Muscle layer of colon (tissue), 2 donors: ENCODE results near the gene PLB1.
"Not testable (repeated sequence)": the region's sequence is repeated elsewhere in the genome, so short reads cannot be mapped to it uniquely, and the experiment has no call there.

Experiments used
- H3K27ac ChIP-seq: one replicate; pipeline ENCODE4 v1.7.0; 2013; ENCODE audit warnings: low read depth, mild to moderate bottlenecking, low read length, moderate library complexity
- H3K27me3 ChIP-seq, 2 donors: one replicate each; pipeline ENCODE4 v1.7.0; 2013; ENCODE audit warnings: low read length in 2 of 2, mild to moderate bottlenecking in 2 of 2; ENCODE audit not compliant: insufficient read depth in 2 of 2, control insufficient read depth in 1 of 2
- H3K36me3 ChIP-seq: one replicate; pipeline ENCODE4 v1.7.0; 2013; ENCODE audit warnings: mild to moderate bottlenecking, low read length; ENCODE audit not compliant: insufficient read depth
- H3K4me1 ChIP-seq: one replicate; pipeline ENCODE4 v1.7.0; 2013; ENCODE audit warnings: mild to moderate bottlenecking, low read length; ENCODE audit not compliant: insufficient read depth
- H3K4me3 ChIP-seq, 2 donors: one replicate each; pipeline ENCODE4 v1.7.0; 2013; ENCODE audit warnings: low read length in 2 of 2, low read depth in 1 of 2, mild to moderate bottlenecking in 1 of 2, moderate library complexity in 1 of 2
- H3K9ac ChIP-seq: one replicate; pipeline ENCODE4 v1.7.0; 2013; ENCODE audit warnings: low read length
- H3K9me3 ChIP-seq: one replicate; pipeline ENCODE4 v1.7.0; 2013; ENCODE audit warnings: mild to moderate bottlenecking, low read length
- donor health status: abdominal sarcoma.
- donor health status: Adenocarcinoma of cecum.

PLB1 gene

GRCh38 chr2:28471214-28471613, 24.6 kb upstream of the PLB1 start:
- no peaks in the 10 kb centered on the region for H3K36me3 ChIP-seq
- no peak overlapping the region for H3K27ac ChIP-seq
- no peaks in the 10 kb centered on the region for H3K9me3 ChIP-seq
- no peak overlapping the region for H3K9ac ChIP-seq
- H3K4me3 ChIP-seq, result no peak overlapping the region
- no peaks in the 10 kb centered on the region for H3K27me3 ChIP-seq
- H3K4me1 ChIP-seq, result no peaks in the 10 kb centered on the region

- Histone ChIP-seq H3K36me3 (no peaks in the 10 kb centered on the region), H3K9ac (no peak overlapping the region), H3K9me3 (no peaks in the 10 kb centered on the region), H3K4me3 (no peak overlapping the region), H3K27me3 (no peaks in the 10 kb centered on the region), H3K4me1 (no peaks in the 10 kb centered on the region), H3K27ac (no peak overlapping the region)
Observed at GRCh38 chr2:28471701-28472236, 24.1 kb upstream of the PLB1 start.

- not testable (repeated sequence) for H3K4me1 ChIP-seq, H3K27ac ChIP-seq, H3K27me3 ChIP-seq, H3K9ac ChIP-seq, H3K9me3 ChIP-seq, H3K36me3 ChIP-seq, H3K4me3 ChIP-seq
Observed at GRCh38 chr2:28472641-28473040, 23.2 kb upstream of the PLB1 start.

- Histone ChIP-seq H3K9ac (no peak overlapping the region), H3K4me1 (no peaks in the 10 kb centered on the region), H3K9me3 (no peaks in the 10 kb centered on the region), H3K27me3 (no peaks in the 10 kb centered on the region), H3K27ac (no peak overlapping the region), H3K36me3 (no peaks in the 10 kb centered on the region), H3K4me3 (no peak overlapping the region)
Observed at GRCh38 chr2:28475088-28475595, 20.7 kb upstream of the PLB1 start.

GRCh38 chr2:28477087-28477486, 18.8 kb upstream of the PLB1 start:
- no peaks in the 10 kb centered on the region for H3K9me3 ChIP-seq
- no peaks in the 10 kb centered on the region for H3K4me1 ChIP-seq
- no peak overlapping the region for H3K27ac ChIP-seq
- no peak overlapping the region for H3K4me3 ChIP-seq
- H3K36me3 ChIP-seq, result no peaks in the 10 kb centered on the region
- no peaks in the 10 kb centered on the region for H3K27me3 ChIP-seq
- H3K9ac ChIP-seq, result no peak overlapping the region

- H3K9me3 ChIP-seq, result no peaks in the 10 kb centered on the region
- H3K27ac ChIP-seq, result no peak overlapping the region
- no peaks in the 10 kb centered on the region for H3K4me1 ChIP-seq
- H3K27me3 ChIP-seq, result no peaks in the 10 kb centered on the region
- H3K4me3 ChIP-seq, result no peak overlapping the region
- no peak overlapping the region for H3K9ac ChIP-seq
- H3K36me3 ChIP-seq, result no peaks in the 10 kb centered on the region
Observed at GRCh38 chr2:28477645-28478044, 18.2 kb upstream of the PLB1 start.

- Histone ChIP-seq H3K27me3 (no peaks in the 10 kb centered on the region), H3K4me1 (no peaks in the 10 kb centered on the region), H3K36me3 (no peaks in the 10 kb centered on the region), H3K4me3 (no peak overlapping the region), H3K9ac (no peak overlapping the region), H3K9me3 (no peaks in the 10 kb centered on the region), H3K27ac (no peak overlapping the region)
Observed at GRCh38 chr2:28480403-28481049, 15.3 kb upstream of the PLB1 start.

- no peaks in the 10 kb centered on the region for H3K27me3 ChIP-seq
- no peak overlapping the region for H3K9ac ChIP-seq
- no peak overlapping the region for H3K4me3 ChIP-seq
- no peaks in the 10 kb centered on the region for H3K36me3 ChIP-seq
- H3K27ac ChIP-seq, result no peak overlapping the region
- H3K4me1 ChIP-seq, result no peaks in the 10 kb centered on the region
- no peaks in the 10 kb centered on the region for H3K9me3 ChIP-seq
Observed at GRCh38 chr2:28481905-28482304, 14.0 kb upstream of the PLB1 start.

- H3K36me3 ChIP-seq, result no peaks in the 10 kb centered on the region
- no peak overlapping the region for H3K9ac ChIP-seq
- no peak overlapping the region for H3K27ac ChIP-seq
- H3K27me3 ChIP-seq, result no peaks in the 10 kb centered on the region
- H3K9me3 ChIP-seq, result no peaks in the 10 kb centered on the region
- no peaks in the 10 kb centered on the region for H3K4me1 ChIP-seq
- H3K4me3 ChIP-seq, result no peak overlapping the region
Observed at GRCh38 chr2:28484835-28485234, 11.0 kb upstream of the PLB1 start.

- H3K36me3 ChIP-seq, result no peaks in the 10 kb centered on the region
- H3K9me3 ChIP-seq, result no peaks in the 10 kb centered on the region
- no peak overlapping the region for H3K4me3 ChIP-seq
- H3K9ac ChIP-seq, result no peak overlapping the region
- H3K27me3 ChIP-seq, result no peaks in the 10 kb centered on the region
- no peak overlapping the region for H3K27ac ChIP-seq
- H3K4me1 ChIP-seq, result no peaks in the 10 kb centered on the region
Observed at GRCh38 chr2:28486526-28486925, 9.3 kb upstream of the PLB1 start.

GRCh38 chr2:28487258-28487657, 8.6 kb upstream of the PLB1 start:
- H3K27ac ChIP-seq, result no peak overlapping the region
- no peak overlapping the region for H3K4me3 ChIP-seq

More at GRCh38 chr2:28487258-28487657, 8.6 kb upstream of the PLB1 start:
- Histone ChIP-seq H3K36me3 (no peaks in the 10 kb centered on the region), H3K9me3 (no peaks in the 10 kb centered on the region), H3K9ac (no peak overlapping the region), H3K4me1 (no peaks in the 10 kb centered on the region), H3K27me3 (no peaks in the 10 kb centered on the region)
